GM23248 (cell line): Measurements from ENCODE around the gene COL4A4. TPM values are rescaled to one million over a fixed set of nuclear protein-coding genes. Genes with fewer than 3 reads are reported as not detected.
A peak's percentile ranks its signal among the peaks of the same experiment; 100 is the strongest.
"Not testable (repeated sequence)": the region's sequence is repeated elsewhere in the genome, so short reads cannot be mapped to it uniquely, and the experiment has no call there.

ENCODE experiments used
- DNase-seq: peaks from one replicate; pipeline ENCODE4 v3.0.0-alpha.2; 2015
- H2AFZ ChIP-seq: fragments of 200-600 bp; sonication (generic); 2 replicates; pipeline ENCODE4 v1.6.1; 2016; ENCODE audit warnings: antibody characterized with exemption
- H3F3A ChIP-seq: fragments of 200-600 bp; sonication (generic); 2 replicates; pipeline ENCODE4 v1.6.1; 2016; ENCODE audit warnings: mild to moderate bottlenecking, antibody characterized with exemption, mixed run types; ENCODE audit not compliant: insufficient read depth
- H3K27ac ChIP-seq: fragments of 200-600 bp; sonication (generic); 2 replicates; pipeline ENCODE4 v1.5.1; 2016; ENCODE audit warnings: mild to moderate bottlenecking
- H3K27me3 ChIP-seq: fragments of 200-600 bp; sonication (generic); replicated peaks from 2 replicates; pipeline ENCODE4 v1.6.1; 2016; ENCODE audit warnings: mild to moderate bottlenecking; ENCODE audit not compliant: insufficient read depth
- H3K36me3 ChIP-seq: fragments of 200-600 bp; sonication (generic); 2 replicates; pipeline ENCODE4 v1.6.1; 2016; ENCODE audit warnings: low read depth, mild to moderate bottlenecking
- H3K4me1 ChIP-seq: fragments of 200-600 bp; sonication (generic); 2 replicates; pipeline ENCODE4 v1.6.1; 2016; ENCODE audit warnings: mild to moderate bottlenecking; ENCODE audit not compliant: insufficient read depth
- H3K4me2 ChIP-seq: fragments of 200-600 bp; sonication (generic); one replicate; pipeline ENCODE4 v1.6.1; 2016; ENCODE audit warnings: mild to moderate bottlenecking; ENCODE audit not compliant: unreplicated experiment
- H3K4me3 ChIP-seq: fragments of 200-600 bp; sonication (generic); 2 replicates; pipeline ENCODE4 v1.5.1; 2016; ENCODE audit warnings: mild to moderate bottlenecking
- H3K79me2 ChIP-seq: fragments of 200-600 bp; sonication (generic); 2 replicates; pipeline ENCODE4 v1.6.1; 2016; ENCODE audit warnings: mild to moderate bottlenecking; ENCODE audit not compliant: insufficient read depth
- H3K9ac ChIP-seq: fragments of 200-600 bp; sonication (generic); 2 replicates; pipeline ENCODE4 v1.6.1; 2016; ENCODE audit warnings: mild to moderate bottlenecking
- H3K9me2 ChIP-seq: fragments of 200-600 bp; sonication (generic); 2 replicates; pipeline ENCODE4 v1.6.1; 2016; ENCODE audit warnings: mixed run types, mild to moderate bottlenecking, moderate library complexity; ENCODE audit not compliant: insufficient read depth
- H3K9me3 ChIP-seq: fragments of 200-600 bp; sonication (generic); one replicate; pipeline ENCODE4 v1.6.1; 2017; ENCODE audit warnings: low read depth
- H4K20me1 ChIP-seq: fragments of 200-600 bp; sonication (generic); 2 replicates; pipeline ENCODE4 v1.6.0; 2016; ENCODE audit not compliant: insufficient read depth
- EZH2 ChIP-seq: fragments of 200-600 bp; sonication (generic); IDR thresholded peaks from 2 replicates; pipeline ENCODE4 v1.6.1; 2018; ENCODE audit warnings: antibody characterized with exemption, mild to moderate bottlenecking; ENCODE audit not compliant: insufficient read depth, poor library complexity, severe bottlenecking
- EZH2phosphoT487 ChIP-seq: fragments of 200-600 bp; sonication (generic); IDR thresholded peaks from 2 replicates; pipeline ENCODE4 v1.6.1; 2018; ENCODE audit warnings: antibody characterized with exemption, moderate library complexity, mild to moderate bottlenecking, low read depth; ENCODE audit not compliant: insufficient read depth
- WGBS, 2 experiments: methylation state at CpG; one replicate each; pipeline ENCODE4 v1.1.6; 2015 to 2017; ENCODE audit warnings: low lambda C conversion rate in 2 of 2, low coverage in 1 of 2; ENCODE audit errors: missing lambda C conversion rate in 2 of 2; 5-methylcytosine and 5-hydroxymethylcytosine counted together
- in situ Hi-C: fragments of 300-500 bp; cut with MboI; formaldehyde crosslinking; loops from 2 replicates; pipeline ENCODE4 v1.15.0; 2020
- polyA plus RNA-seq: library from polyadenylated mRNA; unstranded; fragments of >200 nt; fragmentation: Nextera tagmentation; extraction: Ambion mirVana; gene quantifications from 2 replicates; pipeline ENCODE4 v1.2.1, GENCODE V29; 2016
- total RNA-seq: library from RNA; depleted of rRNA; stranded (reverse); fragments of >200 nt; shearing (Covaris generic); gene quantifications from 2 replicates; pipeline ENCODE4 v1.2.3, GENCODE V29; 2014

COL4A4 gene
- total and polyA plus RNA-seq, 2 experiments from 2014 or later: 0.36 to 0.76 TPM

- H3K4me1 ChIP-seq: no peaks in the 10 kb centered on the region
- no peak for DNase-seq
- H3F3A ChIP-seq: no peaks in the 10 kb centered on the region
- no peaks in the 10 kb centered on the region for H3K9me3 ChIP-seq
- H3K4me2 ChIP-seq: no peak overlapping the region
- H3K27me3 ChIP-seq: no peaks in the 10 kb centered on the region
- H2AFZ ChIP-seq: no peak overlapping the region
- no peaks in the 10 kb centered on the region for H4K20me1 ChIP-seq
- H3K79me2 ChIP-seq: no peaks in the 10 kb centered on the region
- no peaks in the 10 kb centered on the region for H3K9me2 ChIP-seq
- no peak overlapping the region for H3K27ac ChIP-seq
- H3K4me3 ChIP-seq: no peak overlapping the region
- in situ Hi-C loops: no loop called here
- no peak overlapping the region for H3K9ac ChIP-seq
- no peaks in the 10 kb centered on the region for H3K36me3 ChIP-seq
- TF ChIP-seq EZH2: no peak
- no peak for TF ChIP-seq EZH2phosphoT487
These were observed 18.8 kb upstream of the COL4A4 start for GRCh38 chr2:227182765-227183164.

DNA sequence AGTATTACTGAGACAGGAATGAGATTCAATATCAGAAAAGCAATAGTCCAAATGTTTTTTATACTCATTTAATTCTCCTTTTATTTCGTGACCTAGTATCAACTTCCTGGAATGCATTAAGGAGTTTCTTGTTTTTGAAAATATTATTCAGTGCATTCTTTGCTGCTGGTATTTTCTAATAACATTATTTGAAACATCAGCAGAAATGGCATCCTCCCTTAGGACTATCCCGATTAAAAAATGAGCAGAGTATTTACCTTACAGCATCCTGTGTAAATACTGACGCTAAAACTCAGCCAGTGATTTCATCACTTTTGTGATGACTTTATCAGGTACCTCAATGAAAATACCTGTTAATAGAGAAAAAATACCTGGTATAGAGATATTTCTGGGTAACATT lies 16.8 kb upstream of the COL4A4 start:
- no peak overlapping the region for H3K4me2 ChIP-seq
- H4K20me1 ChIP-seq: no peaks in the 10 kb centered on the region
- no peak for DNase-seq
- H2AFZ ChIP-seq: peak overlapping the region; percentile 41; the same call in 1 of the 2 replicates
- no peaks in the 10 kb centered on the region for H3K9me2 ChIP-seq
- H3K4me3 ChIP-seq: no peak overlapping the region
- no peaks in the 10 kb centered on the region for H3K36me3 ChIP-seq
- 54% methylated on average over 3 of the region's 3 CpGs for WGBS, 2 experiments
- H3K27ac ChIP-seq: no peak overlapping the region
- in situ Hi-C loops: no loop called here
- no peak overlapping the region for H3K9ac ChIP-seq
- H3K27me3 ChIP-seq: no peaks in the 10 kb centered on the region
- H3F3A ChIP-seq: no peaks in the 10 kb centered on the region
- H3K79me2 ChIP-seq: no peaks in the 10 kb centered on the region
- no peaks in the 10 kb centered on the region for H3K9me3 ChIP-seq
- TF ChIP-seq EZH2phosphoT487: no peak
- TF ChIP-seq EZH2: no peak
- H3K4me1 ChIP-seq: no peaks in the 10 kb centered on the region

DNA sequence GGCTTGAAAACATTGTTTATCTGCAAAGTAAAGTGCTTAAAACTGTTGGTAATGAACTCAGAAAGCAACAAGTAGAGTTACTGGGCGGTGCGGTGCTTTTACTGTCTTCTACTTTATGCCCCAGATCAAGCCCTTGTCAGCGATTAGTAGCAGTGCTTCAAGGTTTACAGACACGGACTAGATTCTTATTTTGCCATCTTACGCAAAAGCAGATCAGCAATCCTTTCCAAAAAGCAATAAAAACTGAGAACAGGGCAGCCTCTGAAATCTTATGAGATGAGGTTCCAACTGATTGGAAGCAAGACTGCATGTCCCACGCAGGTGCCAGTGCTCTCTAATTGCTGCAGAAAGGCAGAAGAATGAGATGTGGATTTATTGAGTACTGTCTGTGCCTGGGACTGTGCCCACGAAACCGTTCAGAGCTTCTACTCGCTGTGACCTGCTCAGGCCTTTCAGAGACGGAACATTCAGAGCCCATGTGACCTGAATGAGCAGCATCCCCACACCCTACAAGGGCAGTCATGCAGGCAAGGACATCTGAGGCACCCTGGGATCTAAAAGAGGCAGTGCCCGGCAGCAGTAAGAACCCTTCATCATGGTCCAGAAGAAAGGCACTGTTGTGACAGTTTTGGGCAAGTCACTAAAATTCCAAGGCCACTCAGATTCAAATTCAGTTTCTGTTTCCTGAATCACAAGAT lies 16.1 kb upstream of the COL4A4 start:
- Histone ChIP-seq H3K4me3 (no peak overlapping the region), H3K9ac (no peak overlapping the region), H3K27me3 (no peaks in the 10 kb centered on the region), H3K79me2 (no peaks in the 10 kb centered on the region), H3K27ac (no peak overlapping the region), H3F3A (no peaks in the 10 kb centered on the region), H3K9me2 (no peaks in the 10 kb centered on the region), H2AFZ (peak overlapping the region; percentile 41; the same call in 1 of the 2 replicates), H3K4me2 (no peak overlapping the region), H4K20me1 (no peaks in the 10 kb centered on the region), H3K9me3 (no peaks in the 10 kb centered on the region), H3K4me1 (no peaks in the 10 kb centered on the region), H3K36me3 (no peaks in the 10 kb centered on the region)
- in situ Hi-C loops: no loop called here
- no peak for TF ChIP-seq EZH2phosphoT487
- no peak for TF ChIP-seq EZH2
- DNase-seq: no peak
- 66% methylated on average over 11 of the region's 11 CpGs for WGBS, 2 experiments

- no peaks in the 10 kb centered on the region for H3K27me3 ChIP-seq
- in situ Hi-C loops: no loop called here
- H2AFZ ChIP-seq: no peak overlapping the region
- H3K9me2 ChIP-seq: no peaks in the 10 kb centered on the region
- no peak overlapping the region for H3K27ac ChIP-seq
- no peaks in the 10 kb centered on the region for H4K20me1 ChIP-seq
- no peak for TF ChIP-seq EZH2
- TF ChIP-seq EZH2phosphoT487: no peak
- H3K4me2 ChIP-seq: no peak overlapping the region
- no peaks in the 10 kb centered on the region for H3K9me3 ChIP-seq
- no peak overlapping the region for H3K9ac ChIP-seq
- no peaks in the 10 kb centered on the region for H3K79me2 ChIP-seq
- no peak overlapping the region for H3K4me3 ChIP-seq
- WGBS, 2 experiments: 87 to 88% methylated on average over 12 of the region's 12 CpGs
- H3F3A ChIP-seq: no peaks in the 10 kb centered on the region
- no peaks in the 10 kb centered on the region for H3K4me1 ChIP-seq
- no peaks in the 10 kb centered on the region for H3K36me3 ChIP-seq
- DNase-seq: no peak
These were observed 13.8 kb upstream of the COL4A4 start for GRCh38 chr2:227177592-227178336.

DNA sequence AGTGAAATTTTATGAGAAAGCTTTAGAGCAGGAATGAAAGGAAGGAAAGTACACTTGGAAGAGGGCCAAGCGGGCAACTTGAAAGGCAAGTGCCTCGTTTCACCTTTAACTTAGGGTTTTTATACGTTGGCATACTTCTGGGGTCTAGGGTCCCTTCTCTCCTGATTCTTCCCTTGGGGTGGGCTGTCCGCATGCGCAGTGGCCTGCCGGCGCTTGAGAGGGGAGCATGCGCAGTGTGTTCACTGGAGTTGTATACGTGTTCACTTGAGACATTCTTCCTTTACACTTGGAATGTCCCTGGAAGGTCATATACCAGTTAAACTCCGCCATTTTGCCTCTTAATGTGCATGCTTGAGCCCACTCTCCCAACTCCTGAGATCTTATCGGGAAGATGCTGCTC lies 7.8 kb upstream of the COL4A4 start:
- 81 to 82% methylated on average over 11 of the region's 11 CpGs for WGBS, 2 experiments
- H3K4me1 ChIP-seq, H4K20me1 ChIP-seq, H3K79me2 ChIP-seq, DNase-seq, H3K36me3 ChIP-seq, H3K9ac ChIP-seq, H3K27ac ChIP-seq, H3F3A ChIP-seq, H3K9me2 ChIP-seq, H3K9me3 ChIP-seq, H3K4me2 ChIP-seq, H3K27me3 ChIP-seq, in situ Hi-C loops, H2AFZ ChIP-seq, H3K4me3 ChIP-seq: not testable (repeated sequence)
